Measurements from ENCODE around the gene VPS13A. TPM values are rescaled to one million over a fixed set of nuclear protein-coding genes. Genes with fewer than 3 reads are reported as not detected.
A peak's percentile ranks its signal among the peaks of the same experiment; 100 is the strongest.

VPS13A gene
- total RNA-seq, 1 donor from 2014 or later = 13.2 TPM

- TF ChIP-seq, protein P1, sequence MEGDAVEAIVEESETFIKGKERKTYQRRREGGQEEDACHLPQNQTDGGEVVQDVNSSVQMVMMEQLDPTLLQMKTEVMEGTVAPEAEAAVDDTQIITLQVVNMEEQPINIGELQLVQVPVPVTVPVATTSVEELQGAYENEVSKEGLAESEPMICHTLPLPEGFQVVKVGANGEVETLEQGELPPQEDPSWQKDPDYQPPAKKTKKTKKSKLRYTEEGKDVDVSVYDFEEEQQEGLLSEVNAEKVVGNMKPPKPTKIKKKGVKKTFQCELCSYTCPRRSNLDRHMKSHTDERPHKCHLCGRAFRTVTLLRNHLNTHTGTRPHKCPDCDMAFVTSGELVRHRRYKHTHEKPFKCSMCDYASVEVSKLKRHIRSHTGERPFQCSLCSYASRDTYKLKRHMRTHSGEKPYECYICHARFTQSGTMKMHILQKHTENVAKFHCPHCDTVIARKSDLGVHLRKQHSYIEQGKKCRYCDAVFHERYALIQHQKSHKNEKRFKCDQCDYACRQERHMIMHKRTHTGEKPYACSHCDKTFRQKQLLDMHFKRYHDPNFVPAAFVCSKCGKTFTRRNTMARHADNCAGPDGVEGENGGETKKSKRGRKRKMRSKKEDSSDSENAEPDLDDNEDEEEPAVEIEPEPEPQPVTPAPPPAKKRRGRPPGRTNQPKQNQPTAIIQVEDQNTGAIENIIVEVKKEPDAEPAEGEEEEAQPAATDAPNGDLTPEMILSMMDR (conservative IDR thresholded peaks at IDR 0.05; ENCODE audit: low read depth, low read length) = peak; percentile 71
- H3K4me3 ChIP-seq (ENCODE audit: low read depth, low read length) = no peak overlapping the region
- no peak for DNase-seq (ENCODE audit: low read depth)
These were observed 278.1 kb downstream of the VPS13A start for GRCh38 chr9:77455312-77455927.

DNA sequence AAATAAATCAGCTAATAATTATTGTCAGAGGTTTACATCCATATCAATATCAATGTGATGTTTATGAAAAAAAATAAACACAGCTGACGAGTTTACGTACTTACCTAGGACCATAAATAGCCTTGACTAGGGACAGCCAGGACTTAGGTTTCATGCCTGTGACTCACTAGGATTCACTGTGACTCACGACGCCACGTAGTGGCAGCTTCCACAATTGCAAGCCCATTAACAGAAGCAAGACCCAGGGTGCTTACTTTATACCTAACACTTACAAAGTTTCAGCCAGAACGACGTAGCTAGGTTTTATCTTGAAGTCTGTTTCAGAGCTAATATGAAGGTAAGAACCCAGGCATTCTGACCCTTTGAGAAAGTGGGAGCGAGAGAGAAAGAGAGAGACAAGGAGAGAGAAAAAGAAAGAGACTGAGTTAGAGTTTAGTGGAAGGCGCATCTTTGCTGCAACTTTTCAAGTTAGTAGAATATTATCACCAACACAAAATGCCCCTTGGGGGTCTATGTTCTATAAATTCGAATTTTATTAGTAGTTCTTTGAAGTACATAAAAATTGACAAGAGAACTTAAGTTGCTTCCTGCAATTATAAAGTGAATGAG lies 279.6 kb downstream of the VPS13A start:
- peak; percentile 49 for DNase-seq (ENCODE audit: low read depth)
- TF ChIP-seq, protein P1 (conservative IDR thresholded peaks at IDR 0.05; ENCODE audit: low read depth, low read length) = peak; percentile 92
- no peak overlapping the region for H3K4me3 ChIP-seq (ENCODE audit: low read depth, low read length)

DNA sequence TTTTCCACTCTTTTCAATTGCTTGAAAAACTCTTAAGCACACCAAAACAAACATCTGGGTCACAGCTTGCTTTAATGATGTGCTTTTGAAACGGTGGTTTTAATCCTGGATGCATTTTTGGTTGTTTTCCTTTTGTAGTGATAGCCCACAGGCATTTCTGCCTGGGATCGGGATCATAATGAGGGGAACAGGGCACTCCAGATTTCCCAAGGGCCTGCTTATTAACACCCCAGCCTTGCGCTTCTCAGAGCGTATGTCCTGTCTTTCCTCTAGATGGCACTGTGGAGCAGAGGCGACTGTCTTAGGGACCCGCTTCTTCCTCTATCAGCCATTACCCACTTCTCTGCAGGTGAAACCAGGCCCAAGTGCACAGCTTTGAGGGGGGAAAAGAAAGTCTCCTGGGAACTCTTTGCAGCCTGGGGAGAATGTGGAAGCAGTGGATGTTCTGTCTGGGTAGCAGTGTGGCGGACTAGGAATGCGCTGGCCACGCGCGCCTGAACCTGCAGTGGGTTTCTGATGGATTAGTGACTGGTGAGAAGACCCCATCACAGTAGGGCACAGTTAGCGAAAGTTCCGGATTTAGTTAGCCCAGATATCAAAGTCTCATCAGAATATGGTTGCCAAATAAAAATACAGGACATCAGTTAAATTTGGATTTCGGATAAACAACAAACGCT lies 280.7 kb downstream of the VPS13A start:
- TF ChIP-seq, protein P1 (conservative IDR thresholded peaks at IDR 0.05; ENCODE audit: low read depth, low read length) = peak; percentile 94

GRCh38 chr9:77460938-77461337 lies 283.6 kb downstream of the VPS13A start:
- TF ChIP-seq, protein P1 (conservative IDR thresholded peaks at IDR 0.05; ENCODE audit: low read depth, low read length) = no peak
- no peak overlapping the region for H3K4me3 ChIP-seq (ENCODE audit: low read depth, low read length)
- no peak for DNase-seq (ENCODE audit: low read depth)

More for the DNA sequence above, 280.7 kb downstream of the VPS13A start:
- no peak overlapping the region for H3K4me3 ChIP-seq (ENCODE audit: low read depth, low read length)
- DNase-seq (ENCODE audit: low read depth) = no peak

DNA sequence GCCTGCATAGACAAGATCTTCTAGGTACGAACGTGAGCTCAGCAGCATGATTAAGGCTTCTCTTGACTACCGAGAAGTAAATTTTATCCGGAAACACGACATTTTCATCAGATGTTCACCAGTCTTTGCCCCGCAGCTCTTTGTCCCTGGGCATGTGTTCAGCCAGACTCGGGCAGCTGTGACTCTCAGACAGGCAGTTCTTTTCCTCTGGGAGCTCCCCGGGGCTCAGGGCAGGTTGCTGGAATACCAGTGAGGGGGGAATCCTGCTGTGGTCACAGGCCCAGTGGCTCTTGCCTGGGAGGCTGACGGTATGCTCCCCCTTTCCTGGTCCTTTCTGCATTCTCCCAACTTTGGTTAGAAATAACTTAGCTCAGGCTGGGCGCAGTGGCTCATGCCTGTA lies 284.7 kb downstream of the VPS13A start:
- no peak for DNase-seq (ENCODE audit: low read depth)
- TF ChIP-seq, protein P1 (conservative IDR thresholded peaks at IDR 0.05; ENCODE audit: low read depth, low read length) = no peak
- H3K4me3 ChIP-seq (ENCODE audit: low read depth, low read length) = no peak overlapping the region

GRCh38 chr9:77463151-77463550 lies 285.8 kb downstream of the VPS13A start:
- TF ChIP-seq, protein P1 (conservative IDR thresholded peaks at IDR 0.05; ENCODE audit: low read depth, low read length) = no peak
- DNase-seq (ENCODE audit: low read depth) = no peak
- H3K4me3 ChIP-seq (ENCODE audit: low read depth, low read length) = no peak overlapping the region
